ENCODE measurements around the gene IFT81.
"Not testable (repeated sequence)": the region's sequence is repeated elsewhere in the genome, so short reads cannot be mapped to it uniquely, and the experiment has no call there.

IFT81 gene

DNA sequence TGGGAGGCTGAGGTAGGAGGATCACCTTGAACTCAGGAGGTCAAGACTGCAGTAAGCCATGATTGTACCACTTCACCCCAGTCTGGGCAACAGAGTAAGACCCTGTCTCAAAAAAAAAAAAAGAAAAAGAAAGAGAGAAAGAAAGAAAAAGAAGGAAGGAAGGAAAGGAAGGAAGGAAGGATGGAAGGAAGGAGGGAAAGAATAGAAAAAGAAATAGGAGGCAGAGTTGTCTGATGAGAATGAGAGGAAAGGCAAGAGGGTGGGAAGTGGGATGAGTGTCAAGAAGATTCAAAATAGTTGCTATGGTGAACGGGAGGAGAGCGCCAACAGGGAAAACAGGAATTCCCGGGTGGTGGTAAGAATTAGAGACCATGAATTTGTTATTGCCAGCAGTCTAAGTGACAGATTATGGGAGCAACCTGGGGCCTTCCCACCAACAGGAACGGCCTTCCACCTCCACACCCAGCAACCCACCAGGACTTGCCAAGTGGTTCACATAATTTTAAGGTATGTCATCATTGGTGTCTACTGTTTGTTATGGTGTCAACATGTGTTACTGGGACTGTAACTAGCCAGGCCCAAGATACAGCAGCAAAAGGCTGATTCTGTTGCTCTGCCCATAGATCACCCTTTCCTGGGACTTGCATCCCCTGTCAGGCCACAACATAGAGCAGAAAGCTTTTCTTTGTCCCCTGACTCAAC, 39.7 kb upstream of the IFT81 start:
- in situ Hi-C loops (cut with MboI; ENCODE audit: low sequenced_read_pairs, unreplicated experiment), result no loop called here
- TF ChIP-seq, protein P1, sequence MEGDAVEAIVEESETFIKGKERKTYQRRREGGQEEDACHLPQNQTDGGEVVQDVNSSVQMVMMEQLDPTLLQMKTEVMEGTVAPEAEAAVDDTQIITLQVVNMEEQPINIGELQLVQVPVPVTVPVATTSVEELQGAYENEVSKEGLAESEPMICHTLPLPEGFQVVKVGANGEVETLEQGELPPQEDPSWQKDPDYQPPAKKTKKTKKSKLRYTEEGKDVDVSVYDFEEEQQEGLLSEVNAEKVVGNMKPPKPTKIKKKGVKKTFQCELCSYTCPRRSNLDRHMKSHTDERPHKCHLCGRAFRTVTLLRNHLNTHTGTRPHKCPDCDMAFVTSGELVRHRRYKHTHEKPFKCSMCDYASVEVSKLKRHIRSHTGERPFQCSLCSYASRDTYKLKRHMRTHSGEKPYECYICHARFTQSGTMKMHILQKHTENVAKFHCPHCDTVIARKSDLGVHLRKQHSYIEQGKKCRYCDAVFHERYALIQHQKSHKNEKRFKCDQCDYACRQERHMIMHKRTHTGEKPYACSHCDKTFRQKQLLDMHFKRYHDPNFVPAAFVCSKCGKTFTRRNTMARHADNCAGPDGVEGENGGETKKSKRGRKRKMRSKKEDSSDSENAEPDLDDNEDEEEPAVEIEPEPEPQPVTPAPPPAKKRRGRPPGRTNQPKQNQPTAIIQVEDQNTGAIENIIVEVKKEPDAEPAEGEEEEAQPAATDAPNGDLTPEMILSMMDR (IDR thresholded peaks at IDR 0.05; ENCODE audit: borderline replicate concordance, control extremely low read depth, extremely low read depth, insufficient read depth, missing control alignments), result no peak
- no peak for DNase-seq (ENCODE audit: low spot score)

DNA sequence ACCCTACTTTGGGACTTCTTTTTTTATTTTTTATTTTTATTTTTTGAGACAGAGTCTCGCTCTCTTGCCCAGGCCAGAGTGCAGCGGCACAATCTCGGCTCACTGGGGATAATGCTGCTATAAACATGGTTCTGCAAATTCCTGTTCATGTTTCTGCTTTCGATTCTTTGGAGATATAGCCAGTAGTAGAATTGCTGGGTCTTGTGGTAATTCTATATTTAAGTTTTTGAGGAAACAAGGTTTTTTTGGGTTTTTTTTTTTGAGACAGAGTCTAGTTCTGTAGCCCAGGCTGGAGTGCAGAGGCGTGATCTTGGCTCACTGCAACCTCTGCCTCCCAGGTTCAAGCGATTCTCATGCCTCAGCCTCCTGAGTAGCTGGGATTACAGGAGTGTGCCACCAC, 35.9 kb upstream of the IFT81 start:
- in situ Hi-C loops (cut with MboI; ENCODE audit: low sequenced_read_pairs, unreplicated experiment); DNase-seq (ENCODE audit: low spot score): not testable (repeated sequence)

DNA sequence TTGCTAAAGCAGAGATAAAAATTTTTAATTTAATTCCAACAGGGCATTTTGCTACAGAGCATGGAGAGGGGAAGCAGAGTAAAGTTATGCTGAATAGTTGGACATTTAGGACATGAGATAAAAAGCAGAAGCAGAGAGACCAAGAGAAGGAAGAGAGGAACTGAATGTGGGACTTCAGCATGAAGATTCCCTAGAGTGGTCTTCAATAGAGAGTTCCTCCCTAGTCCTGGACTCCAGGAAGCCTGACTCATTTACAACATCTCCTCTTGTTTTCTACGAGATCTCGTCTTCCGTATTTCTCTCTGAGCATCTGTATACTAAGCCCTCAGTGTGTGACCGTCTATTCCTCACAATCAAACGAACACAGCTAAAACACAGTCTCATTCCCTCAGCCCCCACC, 35.2 kb upstream of the IFT81 start:
- TF ChIP-seq, protein P1 (IDR thresholded peaks at IDR 0.05; ENCODE audit: borderline replicate concordance, control extremely low read depth, extremely low read depth, insufficient read depth, missing control alignments), result no peak
- no peak for DNase-seq (ENCODE audit: low spot score)
- in situ Hi-C loops (cut with MboI; ENCODE audit: low sequenced_read_pairs, unreplicated experiment), result no loop called here

DNA sequence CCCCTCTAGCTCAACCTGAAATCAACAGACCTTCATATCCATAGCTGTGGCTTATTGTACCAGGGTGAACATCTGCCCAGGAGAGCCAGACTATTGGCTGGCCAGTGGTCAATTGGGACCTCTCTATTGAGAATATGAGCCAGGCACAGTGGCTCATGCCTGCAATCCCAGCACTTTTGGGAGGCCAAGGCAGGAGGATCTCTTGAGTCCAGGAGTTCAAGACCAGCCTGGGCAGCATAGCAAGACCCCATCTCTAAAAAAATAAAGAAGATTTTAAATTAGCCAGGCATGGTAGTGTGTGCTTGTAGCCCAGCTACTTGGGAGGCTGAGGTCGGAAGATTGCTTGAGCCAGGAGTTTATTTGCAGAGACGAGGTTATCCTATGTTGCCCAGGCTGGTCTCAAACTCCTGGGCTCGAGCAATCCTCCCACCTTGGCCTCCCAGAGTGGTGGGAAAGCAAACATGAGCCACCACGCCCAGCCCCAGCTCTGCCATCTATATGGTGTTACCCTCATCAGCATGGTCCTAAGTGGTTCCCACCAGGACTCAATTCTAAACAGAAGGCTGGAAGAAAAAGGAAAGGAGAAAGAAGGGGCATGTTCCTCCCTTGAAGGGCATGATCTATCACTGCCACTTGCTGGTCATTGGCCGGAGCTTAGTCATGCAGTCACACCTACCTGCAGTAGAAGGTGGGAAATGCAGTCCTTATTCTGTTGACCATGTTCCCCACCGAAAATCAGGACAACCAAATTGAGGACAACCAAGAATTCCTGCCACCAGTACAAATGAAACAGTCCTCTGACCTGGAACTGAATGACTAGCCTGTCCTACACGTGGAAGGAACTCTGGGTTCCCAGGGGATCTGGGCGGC, 33.7 kb upstream of the IFT81 start:
- DNase-seq (ENCODE audit: low spot score), result no peak
- TF ChIP-seq, protein P1 (IDR thresholded peaks at IDR 0.05; ENCODE audit: borderline replicate concordance, control extremely low read depth, extremely low read depth, insufficient read depth, missing control alignments), result no peak
- in situ Hi-C loops (cut with MboI; ENCODE audit: low sequenced_read_pairs, unreplicated experiment), result no loop called here

DNA sequence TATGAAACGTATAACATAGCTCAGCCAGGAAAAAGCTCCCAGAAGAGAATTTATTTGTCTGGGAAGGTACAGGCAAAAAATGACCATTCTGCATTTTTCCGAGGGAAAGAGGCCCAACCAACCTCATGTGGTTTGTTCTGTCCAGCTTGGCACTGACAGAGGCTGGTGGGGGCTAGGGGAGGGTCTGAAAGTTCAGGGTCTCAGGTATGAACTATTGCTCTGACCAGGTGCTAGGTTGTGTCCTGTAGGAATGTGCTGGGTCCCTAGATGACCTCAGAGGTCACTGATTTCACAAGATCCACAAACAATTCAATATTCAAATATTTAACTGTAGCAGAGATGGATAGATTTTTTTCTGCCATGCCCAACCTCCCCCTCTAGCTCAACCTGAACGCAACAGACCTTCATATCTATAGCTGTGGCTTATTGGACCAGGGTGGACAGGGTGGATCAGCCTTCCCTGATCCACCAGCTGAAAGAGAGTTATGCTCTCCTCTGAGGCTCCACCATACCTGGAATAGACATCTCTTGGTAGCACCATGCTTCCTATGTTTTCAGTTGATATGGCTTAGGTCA, 32.9 kb upstream of the IFT81 start:
- TF ChIP-seq, protein P1 (IDR thresholded peaks at IDR 0.05; ENCODE audit: borderline replicate concordance, control extremely low read depth, extremely low read depth, insufficient read depth, missing control alignments), result no peak
- in situ Hi-C loops (cut with MboI; ENCODE audit: low sequenced_read_pairs, unreplicated experiment), result no loop called here

DNA sequence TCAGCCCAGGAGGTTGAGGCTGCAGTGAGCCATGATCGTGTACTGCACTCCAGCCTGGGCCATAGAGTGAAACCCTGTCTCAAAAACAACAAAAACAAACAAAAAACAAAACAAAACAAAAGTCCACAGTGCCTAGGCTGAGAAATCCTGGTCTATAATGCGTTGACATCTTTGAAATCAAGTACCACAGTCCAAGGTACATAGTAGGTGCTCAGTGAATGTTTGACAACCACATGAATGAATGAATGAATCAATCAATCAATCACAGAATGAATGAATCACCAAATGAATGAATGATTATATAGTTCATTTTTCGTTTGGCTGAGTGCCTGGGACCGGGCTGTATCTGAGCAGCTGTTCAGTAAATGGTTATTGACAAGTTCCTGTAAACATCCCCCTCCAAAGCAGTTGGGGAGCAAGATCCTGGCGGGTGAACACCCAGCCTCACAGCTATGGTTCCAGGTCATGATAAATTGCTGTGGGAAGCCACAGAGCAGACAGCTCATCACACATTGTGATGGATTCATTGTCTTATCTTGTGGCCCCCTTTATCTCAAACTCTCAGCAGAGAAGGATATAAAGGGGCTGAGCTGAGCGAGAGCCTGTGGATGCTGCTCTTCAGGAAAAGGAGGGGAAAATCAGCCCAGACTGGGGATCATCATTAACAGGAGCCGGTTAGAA, 30.4 kb upstream of the IFT81 start:
- TF ChIP-seq, protein P1 (IDR thresholded peaks at IDR 0.05; ENCODE audit: borderline replicate concordance, control extremely low read depth, extremely low read depth, insufficient read depth, missing control alignments), result no peak
- in situ Hi-C loops (cut with MboI; ENCODE audit: low sequenced_read_pairs, unreplicated experiment), result no loop called here
- no peak for DNase-seq (ENCODE audit: low spot score)

More for the DNA sequence above, 32.9 kb upstream of the IFT81 start:
- DNase-seq (ENCODE audit: low spot score), result no peak
